Progenitor cell of endocrine pancreas (in vitro differentiated cells): ENCODE data around the gene NPB. TPM values are rescaled to one million over a fixed set of nuclear protein-coding genes. Genes with fewer than 3 reads are reported as not detected.

ENCODE experiments used
- DNase-seq: peaks from one replicate; pipeline ENCODE4 v3.0.0; 2021; ENCODE audit warnings: low spot score; ENCODE audit not compliant: unreplicated experiment
- H3K27ac Mint-ChIP-seq: 2 replicates; pipeline ENCODE4 v1.8.0; 2021; ENCODE audit warnings: mild to moderate bottlenecking, moderate library complexity, mixed read lengths
- H3K27me3 Mint-ChIP-seq: 2 replicates; pipeline ENCODE4 v1.8.0; 2021; ENCODE audit warnings: mixed read lengths
- H3K36me3 Mint-ChIP-seq: 2 replicates; pipeline ENCODE4 v1.8.0; 2022; ENCODE audit warnings: mixed read lengths; ENCODE audit not compliant: insufficient read depth
- H3K4me1 Mint-ChIP-seq: 2 replicates; pipeline ENCODE4 v1.8.0; 2021; ENCODE audit warnings: low read depth, mixed read lengths
- H3K4me3 Mint-ChIP-seq: 2 replicates; pipeline ENCODE4 v1.8.0; 2021; ENCODE audit warnings: low read depth, mild to moderate bottlenecking, moderate library complexity, mixed read lengths
- H3K9me3 Mint-ChIP-seq: 2 replicates; pipeline ENCODE4 v1.8.0; 2021; ENCODE audit warnings: low read depth, mixed read lengths
- CTCF ChIP-seq: fragments of 200-600 bp; sonication (generic); IDR thresholded peaks from one replicate; pipeline ENCODE4 v1.5.0; 2021; ENCODE audit warnings: antibody characterized with exemption, mild to moderate bottlenecking; ENCODE audit not compliant: unreplicated experiment
- total RNA-seq: library from RNA; stranded (reverse); gene quantifications from 2 replicates; pipeline ENCODE4 v1.2.1, GENCODE V29; 2021

The NPB gene
- total RNA-seq, 1 donor from 2014 or later: 1.7 TPM

DNA sequence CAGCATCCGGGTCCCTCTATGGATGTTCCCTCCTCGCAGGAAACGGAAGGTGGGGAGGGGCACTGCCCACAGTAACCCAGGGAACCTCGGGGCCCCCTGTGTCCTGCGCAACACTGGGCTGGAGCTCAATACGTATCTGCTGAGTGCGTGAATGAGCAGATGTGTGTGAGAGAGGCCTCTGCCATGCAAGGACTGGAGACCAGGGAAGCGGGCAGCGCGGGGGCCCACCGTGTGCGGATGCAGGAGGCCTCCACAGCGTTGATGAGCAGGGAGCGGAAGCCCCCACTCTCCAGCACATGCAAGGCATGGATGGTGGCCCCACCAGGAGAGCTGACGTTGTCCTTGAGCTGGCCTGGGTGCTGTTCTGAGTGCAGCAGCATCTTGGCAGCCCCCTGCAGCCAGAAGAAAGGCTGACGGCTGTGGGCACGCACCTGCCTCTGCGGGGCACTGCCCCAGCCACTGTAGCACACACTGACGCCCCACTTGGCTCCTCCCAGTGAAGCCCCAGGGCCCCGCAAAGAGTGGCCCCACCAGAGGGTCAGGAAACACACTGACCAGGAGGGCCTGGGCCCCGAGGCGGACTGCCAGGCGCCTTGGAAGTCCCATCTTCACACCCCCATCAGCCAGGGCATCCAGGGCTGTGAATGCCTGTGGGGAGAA, 32.2 kb downstream of the NPB start:
- Mint-ChIP-seq H3K4me1 (peaks cover 5% of the 10 kb centered on the region), H3K27me3 (peaks cover 13% of the 10 kb centered on the region), H3K9me3 (no peaks in the 10 kb centered on the region), H3K4me3 (no peak overlapping the region), H3K36me3 (no peaks in the 10 kb centered on the region), H3K27ac (no peak overlapping the region)
- DNase-seq: no peak
- no peak for TF ChIP-seq CTCF

DNA sequence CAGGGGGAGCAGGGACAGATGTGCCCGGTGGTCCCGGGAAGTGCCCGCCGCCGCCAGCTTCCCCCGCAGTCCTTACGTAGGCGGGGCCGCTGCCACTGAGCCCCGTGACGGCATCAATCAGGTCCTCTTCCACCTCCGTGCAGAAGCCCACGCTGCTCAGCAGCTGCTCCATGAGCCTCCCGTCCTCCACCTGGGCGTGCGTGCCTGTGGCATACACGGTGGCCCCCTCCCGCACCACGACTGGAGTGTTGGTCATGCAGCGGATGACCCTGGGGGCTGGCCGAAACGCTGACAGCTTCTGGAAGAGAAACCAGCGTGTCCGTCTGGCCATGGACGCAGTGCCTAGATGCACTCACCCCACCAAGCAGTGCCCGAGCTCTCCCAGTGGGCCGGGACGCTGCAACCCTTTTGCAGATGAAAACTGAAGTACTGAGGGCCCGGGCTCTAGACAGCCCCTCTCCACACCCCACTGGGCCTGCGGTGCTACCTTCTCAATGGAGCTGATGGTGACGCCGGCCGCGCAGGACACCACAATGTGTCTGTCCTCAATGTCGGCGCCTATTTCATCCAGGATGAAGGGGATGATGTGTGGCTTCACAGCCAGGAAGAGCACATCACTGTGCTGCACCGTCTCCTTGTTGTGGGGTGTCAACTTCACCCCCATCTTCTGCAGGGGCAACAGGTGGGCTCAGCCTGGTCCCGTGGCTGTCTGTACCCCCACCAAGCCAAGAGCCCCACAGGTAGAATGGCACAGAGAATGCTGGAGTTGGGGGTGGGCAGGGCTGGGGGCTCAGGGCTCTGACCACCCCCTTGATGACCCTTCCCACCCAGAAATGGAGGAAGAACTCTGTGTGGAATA, 33.0 kb downstream of the NPB start:
- TF ChIP-seq CTCF: no peak
- Mint-ChIP-seq H3K36me3 (no peaks in the 10 kb centered on the region), H3K9me3 (no peaks in the 10 kb centered on the region), H3K4me1 (peaks cover 5% of the 10 kb centered on the region), H3K27ac (no peak overlapping the region), H3K4me3 (peak overlapping the region; percentile 79), H3K27me3 (peaks cover 13% of the 10 kb centered on the region)
- no peak for DNase-seq

DNA sequence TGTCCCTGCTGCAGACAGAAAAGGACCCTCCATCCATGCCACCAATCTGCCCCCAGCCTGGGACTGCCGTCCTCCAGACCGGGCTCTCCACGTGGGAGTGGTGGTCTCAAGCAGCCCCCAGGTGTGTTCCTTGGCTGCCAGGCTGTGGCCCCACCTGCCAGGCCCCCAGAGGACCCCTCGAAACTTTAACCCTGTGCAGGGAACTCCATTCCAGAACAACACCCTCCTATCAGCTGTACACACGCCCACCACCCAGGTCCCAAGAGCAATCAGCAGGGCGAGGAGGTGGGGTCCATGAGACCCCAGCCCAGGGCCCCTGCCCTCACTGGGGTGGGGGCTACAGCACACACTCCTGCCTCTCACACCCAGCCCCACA, 33.7 kb downstream of the NPB start:
- peak overlapping the region; percentile 79 for H3K4me3 Mint-ChIP-seq
- H3K27ac Mint-ChIP-seq: no peak overlapping the region
- no peak for TF ChIP-seq CTCF
- H3K27me3 Mint-ChIP-seq: peaks cover 18% of the 10 kb centered on the region
- no peaks in the 10 kb centered on the region for H3K9me3 Mint-ChIP-seq
- DNase-seq: no peak
- H3K36me3 Mint-ChIP-seq: no peaks in the 10 kb centered on the region
- peaks cover 5% of the 10 kb centered on the region for H3K4me1 Mint-ChIP-seq

DNA sequence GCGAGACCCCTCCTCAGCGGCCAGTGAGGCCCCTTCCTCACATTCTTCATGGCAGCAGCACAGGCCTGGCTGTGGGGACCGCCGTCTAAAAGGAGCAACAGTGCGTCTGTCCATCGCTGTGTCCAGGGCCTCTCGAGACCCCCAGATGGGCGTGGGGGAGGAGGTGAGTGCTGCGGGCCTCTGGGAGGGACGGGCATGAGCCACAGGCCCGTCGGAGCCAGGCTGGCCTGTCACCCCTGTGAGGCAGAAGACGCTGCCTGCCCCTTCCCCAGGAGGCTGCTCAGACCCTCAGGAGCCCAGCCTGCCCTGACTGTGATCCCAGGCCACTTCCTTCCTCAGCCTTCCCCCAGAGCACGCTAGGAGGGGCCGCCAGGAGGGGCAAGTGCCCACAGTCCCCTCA, 37.2 kb downstream of the NPB start:
- no peak for DNase-seq
- Mint-ChIP-seq H3K27me3 (peaks cover 22% of the 10 kb centered on the region), H3K4me3 (no peak overlapping the region), H3K36me3 (no peaks in the 10 kb centered on the region), H3K4me1 (peaks cover 5% of the 10 kb centered on the region), H3K9me3 (no peaks in the 10 kb centered on the region), H3K27ac (no peak overlapping the region)
- no peak for TF ChIP-seq CTCF

DNA sequence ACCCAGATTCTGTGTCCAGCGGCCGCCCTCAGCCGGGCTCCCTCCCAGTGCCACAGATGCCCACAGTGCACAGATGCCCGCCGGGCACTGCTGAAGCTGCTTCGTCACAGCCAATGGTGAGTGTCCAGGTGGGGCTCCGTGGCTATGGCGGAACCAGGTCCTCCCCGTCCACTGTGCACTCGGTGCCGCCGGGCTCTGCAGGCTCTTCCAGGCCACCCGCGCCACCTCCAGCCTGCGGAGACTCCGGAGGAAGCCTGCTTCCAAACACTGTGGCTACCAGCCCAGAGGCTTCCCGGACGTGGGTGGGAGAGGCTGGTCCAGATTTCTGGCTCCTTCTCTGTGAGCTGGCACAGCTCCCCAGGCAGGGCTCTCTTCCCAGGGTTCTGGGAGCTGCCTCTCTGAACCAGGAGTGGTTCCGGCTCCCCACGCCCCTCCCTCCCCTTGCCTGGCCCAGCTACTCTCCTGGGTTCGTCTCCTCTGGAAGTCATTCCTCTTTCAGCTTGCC, 37.9 kb downstream of the NPB start:
- Mint-ChIP-seq H3K27ac (no peak overlapping the region), H3K27me3 (peaks cover 22% of the 10 kb centered on the region), H3K9me3 (no peaks in the 10 kb centered on the region), H3K4me1 (peaks cover 5% of the 10 kb centered on the region), H3K4me3 (no peak overlapping the region), H3K36me3 (no peaks in the 10 kb centered on the region)
- no peak for DNase-seq
- no peak for TF ChIP-seq CTCF
